ENCODE measurements around the gene SIX1.
A peak's percentile ranks its signal among the peaks of the same experiment; 100 is the strongest.

The SIX1 gene

GRCh38 chr14:60648934-60649874, at the start of gene SIX1:
Gene SIX1, minus strand, starts transcription at chr14:60649477. Its CDS starts 288 bp downstream, at chr14:60649189.
- Histone ChIP-seq H3K79me2 (ENCODE audit: insufficient read depth, low read depth) (no peaks in the 10 kb centered on the region), H3K9ac (peak within 1 kb of the TSS; percentile 32; the same call in 1 of the 2 replicates), H3K4me3 (IDR thresholded peaks at IDR 0.05; ENCODE audit: insufficient read depth, low read depth, low read length) (no peak within 1 kb of the TSS), H2AFZ (ENCODE audit: low read depth) (peak within 1 kb of the TSS; percentile 78), H3K27ac (no peak within 1 kb of the TSS), H3K36me3 (ENCODE audit: insufficient read depth) (no peaks in the 10 kb centered on the region), H4K20me1 (ENCODE audit: insufficient read depth) (no peaks in the 10 kb centered on the region), H3K27me3 (ENCODE audit: insufficient read depth, low read depth) (peaks cover 19% of the 10 kb centered on the region), H3K4me1 (ENCODE audit: low read depth, poor library complexity, severe bottlenecking) (peaks cover 32% of the 10 kb centered on the region), H3K4me2 (peak within 1 kb of the TSS; percentile 76)
- no peak for TF ChIP-seq CTCF (conservative IDR thresholded peaks at IDR 0.05; ENCODE audit: low read depth, low read length)

DNA sequence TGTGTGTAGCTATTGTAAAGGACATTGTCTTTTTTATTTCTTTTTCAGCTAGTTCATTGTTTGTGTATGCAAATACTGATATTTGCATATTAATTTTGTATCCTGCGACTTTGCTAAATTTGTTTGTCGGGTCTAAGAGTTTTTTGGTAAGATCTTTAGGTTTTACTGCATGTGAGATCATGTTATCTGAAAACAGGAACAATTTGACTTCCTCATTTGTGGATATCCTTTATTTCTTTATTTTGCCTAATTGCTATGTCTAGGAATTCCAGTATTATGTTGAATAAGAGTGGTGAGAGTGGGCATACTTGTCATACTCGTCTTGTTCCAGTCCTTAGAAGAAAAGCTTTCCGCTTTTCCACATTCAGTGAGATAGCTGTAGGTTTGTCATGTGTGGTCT, 46.0 kb upstream of the SIX1 start:
- no peak for TF ChIP-seq CTCF (conservative IDR thresholded peaks at IDR 0.05; ENCODE audit: low read depth, low read length)
- no peak overlapping the region for H3K4me3 ChIP-seq (IDR thresholded peaks at IDR 0.05; ENCODE audit: insufficient read depth, low read depth, low read length)
- no peaks in the 10 kb centered on the region for H3K27me3 ChIP-seq (ENCODE audit: insufficient read depth, low read depth)
- no peaks in the 10 kb centered on the region for H4K20me1 ChIP-seq (ENCODE audit: insufficient read depth)
- H3K4me2 ChIP-seq: no peak overlapping the region
- H3K36me3 ChIP-seq (ENCODE audit: insufficient read depth): no peaks in the 10 kb centered on the region
- no peak overlapping the region for H2AFZ ChIP-seq (ENCODE audit: low read depth)
- H3K79me2 ChIP-seq (ENCODE audit: insufficient read depth, low read depth): no peaks in the 10 kb centered on the region
- H3K27ac ChIP-seq: no peak overlapping the region
- H3K9ac ChIP-seq: no peak overlapping the region
- H3K4me1 ChIP-seq (ENCODE audit: low read depth, poor library complexity, severe bottlenecking): no peaks in the 10 kb centered on the region

DNA sequence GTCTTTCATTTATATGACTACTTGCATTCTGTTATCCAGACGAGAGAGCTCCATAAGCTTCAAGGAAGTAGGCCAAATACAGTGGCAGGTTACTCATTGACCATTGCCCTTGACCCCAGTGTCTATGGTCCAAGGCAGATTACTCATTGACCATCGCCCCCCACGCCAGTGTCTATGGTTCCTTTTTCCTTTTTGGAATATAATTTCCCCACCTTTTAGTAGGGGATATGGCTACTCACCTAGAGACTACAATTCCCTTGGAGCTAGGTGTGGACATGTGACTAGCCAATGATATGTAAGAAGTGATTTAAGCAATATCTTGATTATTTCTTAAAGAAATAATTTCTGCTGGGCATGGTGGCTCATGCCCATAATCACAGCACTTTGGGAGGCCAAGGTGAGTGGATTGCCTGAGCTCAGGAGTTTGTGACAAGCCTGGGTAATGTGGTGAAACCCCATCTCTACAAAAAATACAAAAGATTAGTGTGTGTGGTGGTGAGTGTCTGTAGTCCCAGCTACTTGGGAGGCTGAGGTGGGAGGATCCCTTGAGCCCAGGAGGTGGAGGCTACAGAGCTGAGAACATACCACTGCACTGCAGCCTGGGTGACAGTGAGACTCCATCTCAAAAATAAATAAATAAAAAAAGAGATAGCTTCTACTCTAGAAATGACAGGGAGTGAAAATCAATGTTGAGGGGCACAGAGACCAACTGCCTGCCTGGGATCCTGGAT, 42.3 kb upstream of the SIX1 start:
- no peak overlapping the region for H3K27ac ChIP-seq
- H3K36me3 ChIP-seq (ENCODE audit: insufficient read depth): no peaks in the 10 kb centered on the region
- H3K4me3 ChIP-seq (IDR thresholded peaks at IDR 0.05; ENCODE audit: insufficient read depth, low read depth, low read length): no peak overlapping the region
- TF ChIP-seq CTCF (conservative IDR thresholded peaks at IDR 0.05; ENCODE audit: low read depth, low read length): no peak
- no peaks in the 10 kb centered on the region for H3K4me1 ChIP-seq (ENCODE audit: low read depth, poor library complexity, severe bottlenecking)
- no peak overlapping the region for H3K4me2 ChIP-seq
- no peaks in the 10 kb centered on the region for H3K27me3 ChIP-seq (ENCODE audit: insufficient read depth, low read depth)
- H2AFZ ChIP-seq (ENCODE audit: low read depth): no peak overlapping the region
- no peaks in the 10 kb centered on the region for H4K20me1 ChIP-seq (ENCODE audit: insufficient read depth)
- H3K9ac ChIP-seq: no peak overlapping the region
- H3K79me2 ChIP-seq (ENCODE audit: insufficient read depth, low read depth): no peaks in the 10 kb centered on the region

DNA sequence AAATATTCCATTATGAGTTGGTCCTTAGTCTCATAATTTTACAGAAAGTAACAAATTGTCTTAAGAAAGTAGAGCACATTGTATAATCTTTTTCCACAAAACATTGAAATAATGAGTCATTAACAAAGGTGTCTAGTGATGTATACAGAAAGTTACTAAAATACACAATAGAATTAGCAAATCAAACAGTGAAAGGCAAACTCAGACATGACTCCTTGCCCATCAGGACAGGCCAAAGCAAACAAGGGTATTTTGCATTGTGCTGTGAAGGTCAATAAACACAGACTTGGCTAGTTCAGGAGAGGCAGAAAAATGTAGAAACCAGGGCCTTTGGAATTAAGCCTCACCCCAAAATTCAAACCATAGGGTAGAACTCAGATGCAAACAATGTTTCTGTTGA, 37.6 kb upstream of the SIX1 start:
- Histone ChIP-seq H3K27ac (no peak overlapping the region), H2AFZ (ENCODE audit: low read depth) (no peak overlapping the region), H3K9ac (no peak overlapping the region), H3K79me2 (ENCODE audit: insufficient read depth, low read depth) (no peaks in the 10 kb centered on the region), H3K4me2 (no peak overlapping the region), H3K4me1 (ENCODE audit: low read depth, poor library complexity, severe bottlenecking) (no peaks in the 10 kb centered on the region), H4K20me1 (ENCODE audit: insufficient read depth) (no peaks in the 10 kb centered on the region), H3K27me3 (ENCODE audit: insufficient read depth, low read depth) (no peaks in the 10 kb centered on the region), H3K4me3 (IDR thresholded peaks at IDR 0.05; ENCODE audit: insufficient read depth, low read depth, low read length) (no peak overlapping the region), H3K36me3 (ENCODE audit: insufficient read depth) (no peaks in the 10 kb centered on the region)
- no peak for TF ChIP-seq CTCF (conservative IDR thresholded peaks at IDR 0.05; ENCODE audit: low read depth, low read length)
